Measurements from ENCODE around the gene NOTCH3. TPM values are rescaled to one million over a fixed set of nuclear protein-coding genes. Genes with fewer than 3 reads are reported as not detected.

NOTCH3 gene
- total RNA-seq, 1 experiment from 2014 or later: 39.4 TPM

DNA sequence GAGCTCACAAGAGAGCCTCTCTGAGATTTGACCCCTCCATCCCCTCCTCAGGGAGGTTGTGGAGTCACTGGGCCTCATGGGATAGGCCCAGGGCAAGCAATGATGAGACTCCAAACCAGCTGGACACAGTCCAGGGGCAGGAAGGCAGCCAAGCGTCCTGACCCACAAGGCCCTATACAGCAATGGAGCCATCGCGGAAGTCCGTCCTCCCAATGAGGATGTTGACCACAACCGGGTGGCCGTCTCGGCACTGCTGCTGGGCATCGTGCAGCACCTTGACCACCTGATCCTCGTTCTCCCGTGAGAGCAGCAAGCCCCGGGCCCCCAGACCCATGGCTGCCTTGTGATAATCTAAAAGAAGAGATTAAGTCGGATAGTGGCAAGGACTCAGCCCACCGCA, 85.7 kb downstream of the NOTCH3 start:
- ATAC-seq (no peak), DNase-seq (ENCODE audit: low read depth, low spot score) (no peak)
- Histone ChIP-seq H3K4me1 (ENCODE audit: control insufficient read depth in 1 of 2, insufficient read depth in 2 of 2, low read length in 2 of 2) (no peaks in the 10 kb centered on the region; a peak in 1 of 4 replicates), H3K4me3 (replicated peaks in 1 of 2; ENCODE audit: low read depth in 1 of 2, low read length in 2 of 2) (no peak overlapping the region), H3K4me2 (ENCODE audit: low read length) (no peak overlapping the region), H3K27ac (ENCODE audit: low read depth, low read length) (no peak overlapping the region), H3K9me3 (ENCODE audit: control insufficient read depth in 1 of 2, insufficient read depth in 1 of 2, low read depth in 1 of 2, low read length in 2 of 2) (peaks cover 3 to 6% of the 10 kb centered on the region in 2 experiments; a peak in 1 of 4 replicates), H3K79me2 (ENCODE audit: insufficient read depth, low read length) (no peaks in the 10 kb centered on the region), H3K9me2 (ENCODE audit: insufficient read depth) (no peaks in the 10 kb centered on the region), H3K9ac (ENCODE audit: low read length) (no peak overlapping the region), H3K36me3 (ENCODE audit: control insufficient read depth in 1 of 2, insufficient read depth in 2 of 2, low read length in 2 of 2) (peaks cover 26 to 33% of the 10 kb centered on the region in 2 experiments), H4K20me1 (ENCODE audit: insufficient read depth) (no peaks in the 10 kb centered on the region), H3K27me3 (ENCODE audit: insufficient read depth, low read length) (no peaks in the 10 kb centered on the region), H2AFZ (ENCODE audit: low read depth, low read length, poor library complexity, severe bottlenecking) (no peak overlapping the region)
- intact Hi-C loops (cut with micrococcal nuclease): no loop called here
- POLR2A ChIA-PET: no interaction called here
- no peak for TF ChIP-seq YY1 (IDR thresholded peaks at IDR 0.05; ENCODE audit: extremely low read depth, insufficient replicate concordance, low read depth, low read length)
- TF ChIP-seq TCF7L2 (IDR thresholded peaks at IDR 0.05; ENCODE audit: borderline replicate concordance, extremely low read depth, insufficient read depth, insufficient read length): no peak
- TF ChIP-seq EZH2 (IDR thresholded peaks at IDR 0.05): no peak
- TF ChIP-seq, protein P1, sequence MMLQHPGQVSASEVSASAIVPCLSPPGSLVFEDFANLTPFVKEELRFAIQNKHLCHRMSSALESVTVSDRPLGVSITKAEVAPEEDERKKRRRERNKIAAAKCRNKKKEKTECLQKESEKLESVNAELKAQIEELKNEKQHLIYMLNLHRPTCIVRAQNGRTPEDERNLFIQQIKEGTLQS (IDR thresholded peaks at IDR 0.05): no peak
- TF ChIP-seq, protein P2, sequence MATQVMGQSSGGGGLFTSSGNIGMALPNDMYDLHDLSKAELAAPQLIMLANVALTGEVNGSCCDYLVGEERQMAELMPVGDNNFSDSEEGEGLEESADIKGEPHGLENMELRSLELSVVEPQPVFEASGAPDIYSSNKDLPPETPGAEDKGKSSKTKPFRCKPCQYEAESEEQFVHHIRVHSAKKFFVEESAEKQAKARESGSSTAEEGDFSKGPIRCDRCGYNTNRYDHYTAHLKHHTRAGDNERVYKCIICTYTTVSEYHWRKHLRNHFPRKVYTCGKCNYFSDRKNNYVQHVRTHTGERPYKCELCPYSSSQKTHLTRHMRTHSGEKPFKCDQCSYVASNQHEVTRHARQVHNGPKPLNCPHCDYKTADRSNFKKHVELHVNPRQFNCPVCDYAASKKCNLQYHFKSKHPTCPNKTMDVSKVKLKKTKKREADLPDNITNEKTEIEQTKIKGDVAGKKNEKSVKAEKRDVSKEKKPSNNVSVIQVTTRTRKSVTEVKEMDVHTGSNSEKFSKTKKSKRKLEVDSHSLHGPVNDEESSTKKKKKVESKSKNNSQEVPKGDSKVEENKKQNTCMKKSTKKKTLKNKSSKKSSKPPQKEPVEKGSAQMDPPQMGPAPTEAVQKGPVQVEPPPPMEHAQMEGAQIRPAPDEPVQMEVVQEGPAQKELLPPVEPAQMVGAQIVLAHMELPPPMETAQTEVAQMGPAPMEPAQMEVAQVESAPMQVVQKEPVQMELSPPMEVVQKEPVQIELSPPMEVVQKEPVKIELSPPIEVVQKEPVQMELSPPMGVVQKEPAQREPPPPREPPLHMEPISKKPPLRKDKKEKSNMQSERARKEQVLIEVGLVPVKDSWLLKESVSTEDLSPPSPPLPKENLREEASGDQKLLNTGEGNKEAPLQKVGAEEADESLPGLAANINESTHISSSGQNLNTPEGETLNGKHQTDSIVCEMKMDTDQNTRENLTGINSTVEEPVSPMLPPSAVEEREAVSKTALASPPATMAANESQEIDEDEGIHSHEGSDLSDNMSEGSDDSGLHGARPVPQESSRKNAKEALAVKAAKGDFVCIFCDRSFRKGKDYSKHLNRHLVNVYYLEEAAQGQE (IDR thresholded peaks at IDR 0.05; ENCODE audit: low read depth): no peak
- TF ChIP-seq SRF (IDR thresholded peaks at IDR 0.05; ENCODE audit: low read depth): no peak
- no peak for TF ChIP-seq CEBPB (IDR thresholded peaks at IDR 0.05; ENCODE audit: low read depth)
- no peak for TF ChIP-seq EGR1 (IDR thresholded peaks at IDR 0.05; ENCODE audit: low read depth)
- RAD21 ChIA-PET (ENCODE audit: low non-redundant PET in 1 of 2, low total read pairs in 2 of 2, uncharacterized antibody in 2 of 2, unreplicated experiment in 2 of 2): no interaction called here
- CTCF ChIA-PET: no interaction called here
- BruUV-seq (replicated peaks): no TSS peak
